ENCODE measurements around the gene CHCHD3.

Gene CHCHD3

GRCh38 chr7:132791036-132791435, 290.9 kb downstream of the CHCHD3 start:
- no peak overlapping the region for H3K27ac ChIP-seq

GRCh38 chr7:132790104-132790503, 291.8 kb downstream of the CHCHD3 start:
- no peaks in the 10 kb centered on the region; a peak in 1 of 22 replicates for H4K20me1 ChIP-seq
- no peak overlapping the region for H3K27ac ChIP-seq
- TF ChIP-seq Cebpa-rat (IDR thresholded peaks at IDR 0.05) = no peak
- H3K4me3 ChIP-seq = no peak overlapping the region
- H3K9ac ChIP-seq = no peak overlapping the region
- no peak overlapping the region for H3K4me2 ChIP-seq
- no peaks in the 10 kb centered on the region for H3K27me3 ChIP-seq
- peaks cover 62 to 99% (median 86%) of the 10 kb centered on the region in 11 experiments for H3K36me3 ChIP-seq
- peaks cover 0 to 15% (median 0%) of the 10 kb centered on the region in 11 experiments; a peak in 3 of 22 replicates for H3K9me3 ChIP-seq (replicated peaks in 1 of 11)
- peaks cover 12 to 20% (median 16%) of the 10 kb centered on the region in 10 experiments for H3K4me1 ChIP-seq

More at GRCh38 chr7:132791036-132791435, 290.9 kb downstream of the CHCHD3 start:
- H3K36me3 ChIP-seq = peaks cover 60 to 99% (median 86%) of the 10 kb centered on the region in 11 experiments
- TF ChIP-seq Cebpa-rat (IDR thresholded peaks at IDR 0.05) = no peak
- peaks cover 0 to 15% (median 0%) of the 10 kb centered on the region in 11 experiments; a peak in 3 of 22 replicates for H3K9me3 ChIP-seq (replicated peaks in 1 of 11)
- H3K4me2 ChIP-seq = peak overlapping the region in 1 of 11 experiments; percentile 20; a peak in 1 of 22 replicates
- no peaks in the 10 kb centered on the region for H3K27me3 ChIP-seq
- no peak overlapping the region for H3K9ac ChIP-seq
- H4K20me1 ChIP-seq = no peaks in the 10 kb centered on the region
- no peak overlapping the region for H3K4me3 ChIP-seq
- peaks cover 12 to 20% (median 16%) of the 10 kb centered on the region in 10 experiments for H3K4me1 ChIP-seq

GRCh38 chr7:132789281-132789680, 292.6 kb downstream of the CHCHD3 start:
- no peak overlapping the region for H3K27ac ChIP-seq
- TF ChIP-seq Cebpa-rat (IDR thresholded peaks at IDR 0.05) = no peak
- peaks cover 0 to 15% (median 0%) of the 10 kb centered on the region in 11 experiments; a peak in 3 of 22 replicates for H3K9me3 ChIP-seq (replicated peaks in 1 of 11)
- no peak overlapping the region for H3K4me3 ChIP-seq
- no peaks in the 10 kb centered on the region; a peak in 1 of 22 replicates for H4K20me1 ChIP-seq
- H3K4me1 ChIP-seq = peaks cover 12 to 20% (median 16%) of the 10 kb centered on the region in 10 experiments
- no peaks in the 10 kb centered on the region for H3K27me3 ChIP-seq
- peaks cover 61 to 99% (median 87%) of the 10 kb centered on the region in 11 experiments for H3K36me3 ChIP-seq
- no peak overlapping the region for H3K4me2 ChIP-seq
- H3K9ac ChIP-seq = no peak overlapping the region

- peaks cover 0 to 17% (median 0%) of the 10 kb centered on the region in 10 experiments; a peak in 6 of 20 replicates for H3K4me1 ChIP-seq
- H4K20me1 ChIP-seq = no peaks in the 10 kb centered on the region; a peak in 1 of 22 replicates
- no peak for TF ChIP-seq Cebpa-rat (IDR thresholded peaks at IDR 0.05)
- H3K4me2 ChIP-seq = no peak overlapping the region
- no peaks in the 10 kb centered on the region for H3K27me3 ChIP-seq
- peaks cover 0 to 15% (median 0%) of the 10 kb centered on the region in 11 experiments; a peak in 3 of 22 replicates for H3K9me3 ChIP-seq (replicated peaks in 1 of 11)
- H3K27ac ChIP-seq = no peak overlapping the region
- H3K36me3 ChIP-seq = peaks cover 62 to 93% (median 75%) of the 10 kb centered on the region in 11 experiments
- H3K9ac ChIP-seq = no peak overlapping the region
- no peak overlapping the region for H3K4me3 ChIP-seq
Observed at GRCh38 chr7:132785870-132786269, 296.0 kb downstream of the CHCHD3 start.

GRCh38 chr7:132784406-132784805, 297.5 kb downstream of the CHCHD3 start:
- H3K4me2 ChIP-seq = no peak overlapping the region
- no peaks in the 10 kb centered on the region; a peak in 1 of 22 replicates for H4K20me1 ChIP-seq
- H3K9me3 ChIP-seq (replicated peaks in 1 of 11) = peaks cover 0 to 15% (median 0%) of the 10 kb centered on the region in 11 experiments; a peak in 3 of 22 replicates
- H3K36me3 ChIP-seq = peaks cover 54 to 79% (median 62%) of the 10 kb centered on the region in 11 experiments
- H3K27me3 ChIP-seq = no peaks in the 10 kb centered on the region
- H3K4me3 ChIP-seq = no peak overlapping the region
- TF ChIP-seq Cebpa-rat (IDR thresholded peaks at IDR 0.05) = no peak
- H3K9ac ChIP-seq = no peak overlapping the region
- no peak overlapping the region for H3K27ac ChIP-seq
- peaks cover 0 to 17% (median 0%) of the 10 kb centered on the region in 10 experiments; a peak in 6 of 20 replicates for H3K4me1 ChIP-seq

GRCh38 chr7:132783824-132784223, 298.1 kb downstream of the CHCHD3 start:
- peaks cover 0 to 13% (median 0%) of the 10 kb centered on the region in 11 experiments; a peak in 3 of 22 replicates for H3K9me3 ChIP-seq (replicated peaks in 1 of 11)
- peaks cover 49 to 73% (median 57%) of the 10 kb centered on the region in 11 experiments for H3K36me3 ChIP-seq
- no peak overlapping the region for H3K4me3 ChIP-seq
- H3K27me3 ChIP-seq = no peaks in the 10 kb centered on the region
- no peak for TF ChIP-seq Cebpa-rat (IDR thresholded peaks at IDR 0.05)
- no peaks in the 10 kb centered on the region; a peak in 1 of 22 replicates for H4K20me1 ChIP-seq
- no peak overlapping the region for H3K4me2 ChIP-seq
- no peak overlapping the region for H3K27ac ChIP-seq
- H3K4me1 ChIP-seq = peaks cover 0 to 17% (median 0%) of the 10 kb centered on the region in 10 experiments; a peak in 6 of 20 replicates
- H3K9ac ChIP-seq = no peak overlapping the region

- Histone ChIP-seq H3K4me3 (no peak overlapping the region), H3K4me1 (peaks cover 0 to 17% (median 0%) of the 10 kb centered on the region in 10 experiments; a peak in 6 of 20 replicates), H3K27ac (no peak overlapping the region), H3K9me3 (replicated peaks in 1 of 11) (peaks cover 0 to 5% (median 0%) of the 10 kb centered on the region in 11 experiments; a peak in 3 of 22 replicates), H3K4me2 (peak overlapping the region in 2 of 11 experiments; percentile 48 to 53; a peak in 1 of 22 replicates), H3K27me3 (no peaks in the 10 kb centered on the region), H3K36me3 (peaks cover 41 to 65% (median 49%) of the 10 kb centered on the region in 11 experiments), H4K20me1 (no peaks in the 10 kb centered on the region; a peak in 1 of 22 replicates), H3K9ac (no peak overlapping the region)
- TF ChIP-seq Cebpa-rat (IDR thresholded peaks at IDR 0.05) = no peak
Observed at GRCh38 chr7:132782777-132783640, 298.9 kb downstream of the CHCHD3 start.

GRCh38 chr7:132780822-132781221, 301.1 kb downstream of the CHCHD3 start:
- no peaks in the 10 kb centered on the region for H3K27me3 ChIP-seq
- no peak overlapping the region for H3K27ac ChIP-seq
- H3K4me1 ChIP-seq = peaks cover 0 to 17% (median 0%) of the 10 kb centered on the region in 10 experiments; a peak in 6 of 20 replicates
- no peaks in the 10 kb centered on the region; a peak in 1 of 22 replicates for H4K20me1 ChIP-seq
- no peak for TF ChIP-seq Cebpa-rat (IDR thresholded peaks at IDR 0.05)
- peaks cover 26 to 43% (median 31%) of the 10 kb centered on the region in 11 experiments for H3K36me3 ChIP-seq
- H3K9me3 ChIP-seq (replicated peaks in 1 of 11) = 0 out of 22 replicates have a peak, but pooled peaks cover 0 to 4% (median 0%) of the 10 kb centered on the region in 11 experiments
- no peak overlapping the region for H3K9ac ChIP-seq
- no peak overlapping the region for H3K4me2 ChIP-seq
- H3K4me3 ChIP-seq = no peak overlapping the region

GRCh38 chr7:132779164-132779563, 302.7 kb downstream of the CHCHD3 start:
- Histone ChIP-seq H4K20me1 (no peaks in the 10 kb centered on the region), H3K9me3 (replicated peaks in 1 of 11) (0 out of 22 replicates have a peak, but pooled peaks cover 0 to 4% (median 0%) of the 10 kb centered on the region in 11 experiments), H3K4me1 (peaks cover 0 to 17% (median 0%) of the 10 kb centered on the region in 10 experiments; a peak in 6 of 20 replicates), H3K4me3 (no peak overlapping the region), H3K4me2 (no peak overlapping the region), H3K9ac (no peak overlapping the region), H3K36me3 (peaks cover 11 to 26% (median 15%) of the 10 kb centered on the region in 11 experiments), H3K27ac (no peak overlapping the region), H3K27me3 (no peaks in the 10 kb centered on the region)
- TF ChIP-seq Cebpa-rat (IDR thresholded peaks at IDR 0.05) = no peak
